Suprapubic skin (tissue), 4 donors: ENCODE measurements around the gene MN1. TPM values are rescaled to one million over a fixed set of nuclear protein-coding genes. Genes with fewer than 3 reads are reported as not detected.

Source experiments
- DNase-seq, 2 donors: peaks; one replicate each; pipeline ENCODE4 v3.0.0-alpha.2; 2019; ENCODE audit warnings: low spot score in 2 of 2
- H3K27ac ChIP-seq: fragments of 200-600 bp; sonication (generic); one replicate; pipeline ENCODE4 v1.5.1; 2019
- H3K27me3 ChIP-seq: fragments of 200-600 bp; sonication (generic); one replicate; pipeline ENCODE4 v1.5.1; 2019
- H3K36me3 ChIP-seq: fragments of 200-600 bp; sonication (generic); one replicate; pipeline ENCODE4 v1.5.1; 2019
- H3K4me1 ChIP-seq: fragments of 200-600 bp; sonication (generic); one replicate; pipeline ENCODE4 v1.5.1; 2019
- H3K4me3 ChIP-seq: fragments of 200-600 bp; sonication (generic); one replicate; pipeline ENCODE4 v1.5.1; 2019; ENCODE audit warnings: mild to moderate bottlenecking
- H3K9me3 ChIP-seq: fragments of 200-600 bp; sonication (generic); one replicate; pipeline ENCODE4 v1.5.1; 2019
- EP300 ChIP-seq: sonication (generic); formaldehyde crosslinking; IDR thresholded peaks from one replicate; pipeline ENCODE4 v1.6.1; 2017; ENCODE audit warnings: antibody characterized with exemption
- POLR2A ChIP-seq, 2 donors: fragments of 450-650 bp; IDR thresholded peaks; one replicate each; pipeline ENCODE4 v1.6.1; 2017; ENCODE audit warnings: antibody characterized with exemption in 2 of 2, mild to moderate bottlenecking in 2 of 2, moderate library complexity in 2 of 2
- POLR2AphosphoS5 ChIP-seq, 3 donors: sonication (generic); formaldehyde crosslinking; IDR thresholded peaks; one replicate each; pipeline ENCODE4 v1.6.1; 2017; ENCODE audit warnings: antibody characterized with exemption in 3 of 3
- WGBS: methylation state at CpG from one replicate; pipeline ENCODE4 v1.1.5; 2018; 5-methylcytosine and 5-hydroxymethylcytosine counted together
- total RNA-seq, 4 donors: library from RNA; depleted of rRNA; stranded (reverse); fragments of >200 nt; gene quantifications; one replicate each; pipeline ENCODE4 v1.1.0, GENCODE V29; 2016
- TF ChIP-seq, protein P1 (sequence below), 2 donors: fragments of 200-600 bp in 1 of 2; fragments of 450-650 bp in 1 of 2; sonication (generic) in 1 of 2; IDR thresholded peaks; one replicate each; pipeline ENCODE4 v1.5.1; 2016 to 2019; ENCODE audit warnings: antibody characterized with exemption in 2 of 2, mild to moderate bottlenecking in 1 of 2, moderate library complexity in 1 of 2

Gene MN1
- total RNA-seq, 4 donors from 2014 or later: 1.7 to 6.5 (median 4.1) TPM

DNA sequence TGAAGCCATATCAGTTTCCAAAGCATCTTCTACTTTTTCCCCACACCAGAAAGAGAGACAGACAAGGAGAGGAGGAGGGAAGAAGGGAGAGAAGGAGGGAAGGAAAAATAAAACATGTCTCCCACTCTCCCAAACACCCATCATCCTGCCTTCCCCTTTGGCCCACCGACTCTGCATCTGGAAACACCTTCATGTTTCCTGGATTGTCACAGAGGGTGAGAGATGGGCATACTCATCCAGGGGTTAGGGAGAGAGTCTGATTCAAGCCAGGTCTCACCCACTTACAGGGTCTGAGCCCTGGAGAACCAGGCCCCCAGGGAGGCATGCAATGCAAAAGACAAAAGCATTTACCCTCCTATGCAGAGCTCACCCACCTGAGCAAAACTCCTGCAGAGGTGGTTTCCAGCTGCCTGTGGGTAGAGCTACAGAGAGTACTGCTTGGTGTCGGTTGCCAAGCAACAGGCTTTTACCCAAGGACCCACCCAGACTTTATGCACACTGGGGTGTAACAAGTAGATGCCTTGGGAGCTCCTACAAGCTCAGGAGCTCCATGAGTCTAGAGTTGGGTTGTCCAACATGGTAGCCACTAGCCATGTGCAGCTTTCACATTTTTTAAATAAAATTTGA lies 33.4 kb downstream of the MN1 start:
- WGBS: 63% methylated on average over 1 of the region's 2 CpGs
- Histone ChIP-seq H3K27me3 (no peaks in the 10 kb centered on the region), H3K36me3 (no peaks in the 10 kb centered on the region), H3K4me3 (no peak overlapping the region), H3K9me3 (no peaks in the 10 kb centered on the region), H3K4me1 (no peaks in the 10 kb centered on the region), H3K27ac (no peak overlapping the region)
- TF ChIP-seq EP300 (no peak), POLR2A (IDR thresholded peaks at IDR 0.05) (no peak), POLR2AphosphoS5 (IDR thresholded peaks at IDR 0.05) (no peak)
- TF ChIP-seq, protein P1, sequence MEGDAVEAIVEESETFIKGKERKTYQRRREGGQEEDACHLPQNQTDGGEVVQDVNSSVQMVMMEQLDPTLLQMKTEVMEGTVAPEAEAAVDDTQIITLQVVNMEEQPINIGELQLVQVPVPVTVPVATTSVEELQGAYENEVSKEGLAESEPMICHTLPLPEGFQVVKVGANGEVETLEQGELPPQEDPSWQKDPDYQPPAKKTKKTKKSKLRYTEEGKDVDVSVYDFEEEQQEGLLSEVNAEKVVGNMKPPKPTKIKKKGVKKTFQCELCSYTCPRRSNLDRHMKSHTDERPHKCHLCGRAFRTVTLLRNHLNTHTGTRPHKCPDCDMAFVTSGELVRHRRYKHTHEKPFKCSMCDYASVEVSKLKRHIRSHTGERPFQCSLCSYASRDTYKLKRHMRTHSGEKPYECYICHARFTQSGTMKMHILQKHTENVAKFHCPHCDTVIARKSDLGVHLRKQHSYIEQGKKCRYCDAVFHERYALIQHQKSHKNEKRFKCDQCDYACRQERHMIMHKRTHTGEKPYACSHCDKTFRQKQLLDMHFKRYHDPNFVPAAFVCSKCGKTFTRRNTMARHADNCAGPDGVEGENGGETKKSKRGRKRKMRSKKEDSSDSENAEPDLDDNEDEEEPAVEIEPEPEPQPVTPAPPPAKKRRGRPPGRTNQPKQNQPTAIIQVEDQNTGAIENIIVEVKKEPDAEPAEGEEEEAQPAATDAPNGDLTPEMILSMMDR (IDR thresholded peaks at IDR 0.05): no peak
- no peak for DNase-seq

DNA sequence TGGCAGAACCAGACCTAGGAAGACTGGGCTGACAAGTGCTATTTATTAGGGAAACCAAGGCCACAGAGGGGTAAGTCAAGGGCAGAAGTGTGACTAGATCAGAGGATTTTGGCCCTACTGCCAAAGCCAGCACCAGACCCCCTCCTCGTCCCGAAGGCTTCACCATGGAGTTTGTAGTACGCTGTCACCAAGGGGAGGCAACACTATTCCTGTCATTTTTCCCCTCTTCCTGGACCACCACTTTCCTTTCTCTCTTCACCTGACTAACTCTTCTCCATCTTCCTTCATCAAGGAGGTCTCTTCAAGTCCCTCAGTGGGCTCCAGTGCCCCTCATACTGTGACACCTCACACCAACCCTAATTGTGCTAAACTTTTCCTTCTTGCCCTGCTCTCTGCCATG lies 34.9 kb downstream of the MN1 start:
- Histone ChIP-seq H3K27ac (no peak overlapping the region), H3K9me3 (no peaks in the 10 kb centered on the region), H3K36me3 (no peaks in the 10 kb centered on the region), H3K27me3 (no peaks in the 10 kb centered on the region), H3K4me1 (no peaks in the 10 kb centered on the region), H3K4me3 (no peak overlapping the region)
- DNase-seq: no peak
- no peak for TF ChIP-seq POLR2AphosphoS5 (IDR thresholded peaks at IDR 0.05)
- TF ChIP-seq, protein P1 (IDR thresholded peaks at IDR 0.05): no peak
- WGBS: 92% methylated on average over 3 of the region's 3 CpGs

DNA sequence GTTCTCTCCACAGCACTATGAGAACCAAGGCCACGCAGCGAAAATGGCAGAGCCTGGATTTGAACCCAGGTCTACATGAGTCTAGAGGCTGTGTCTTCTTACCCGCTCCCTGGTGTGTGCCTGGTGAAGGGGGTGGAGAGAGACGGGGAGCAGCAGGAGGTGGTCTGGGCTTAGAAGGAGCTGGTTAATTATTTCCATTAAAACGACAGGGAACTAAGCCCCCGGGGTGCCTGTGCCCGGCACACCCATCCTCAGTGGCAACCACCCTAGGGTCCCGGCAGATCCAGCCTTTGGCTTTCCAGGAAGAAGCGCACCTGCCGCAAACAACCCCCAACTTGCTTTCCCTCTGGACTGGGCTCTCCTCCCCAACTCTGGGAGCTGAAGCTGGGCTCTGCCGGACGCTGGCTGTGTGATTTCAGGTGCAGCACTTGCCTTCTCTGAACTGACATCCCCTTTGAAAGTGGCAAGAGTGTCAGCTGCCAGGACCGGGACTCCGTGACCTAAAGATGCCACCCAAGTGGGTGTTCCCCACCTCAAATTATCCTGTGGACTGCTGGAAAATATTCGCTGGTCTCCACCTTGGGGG lies 35.8 kb downstream of the MN1 start:
- Histone ChIP-seq H3K27ac (no peak overlapping the region), H3K36me3 (no peaks in the 10 kb centered on the region), H3K4me3 (no peak overlapping the region), H3K4me1 (no peaks in the 10 kb centered on the region), H3K27me3 (no peaks in the 10 kb centered on the region), H3K9me3 (no peaks in the 10 kb centered on the region)
- DNase-seq: no peak
- TF ChIP-seq POLR2A (IDR thresholded peaks at IDR 0.05) (no peak), EP300 (no peak), POLR2AphosphoS5 (IDR thresholded peaks at IDR 0.05) (no peak)
- TF ChIP-seq, protein P1 (IDR thresholded peaks at IDR 0.05): no peak
- WGBS: 95% methylated on average over 7 of the region's 15 CpGs

- no peaks in the 10 kb centered on the region for H3K36me3 ChIP-seq
- H3K4me3 ChIP-seq: no peak overlapping the region
- H3K4me1 ChIP-seq: no peaks in the 10 kb centered on the region
- 94% methylated on average over 3 of the region's 3 CpGs for WGBS
- no peaks in the 10 kb centered on the region for H3K9me3 ChIP-seq
- H3K27ac ChIP-seq: no peak overlapping the region
- no peaks in the 10 kb centered on the region for H3K27me3 ChIP-seq
- TF ChIP-seq POLR2AphosphoS5 (IDR thresholded peaks at IDR 0.05) (no peak), EP300 (no peak), POLR2A (IDR thresholded peaks at IDR 0.05) (no peak)
- TF ChIP-seq, protein P1 (IDR thresholded peaks at IDR 0.05): no peak
- no peak for DNase-seq
Observed at GRCh38 chr22:27764722-27765236, 36.8 kb downstream of the MN1 start.

- Histone ChIP-seq H3K27ac (no peak overlapping the region), H3K4me3 (no peak overlapping the region), H3K36me3 (no peaks in the 10 kb centered on the region), H3K9me3 (no peaks in the 10 kb centered on the region), H3K27me3 (no peaks in the 10 kb centered on the region), H3K4me1 (no peaks in the 10 kb centered on the region)
- no peak for DNase-seq
- 90% methylated on average over 4 of the region's 15 CpGs for WGBS
- TF ChIP-seq POLR2A (IDR thresholded peaks at IDR 0.05): no peak
- TF ChIP-seq, protein P1 (IDR thresholded peaks at IDR 0.05): no peak
- TF ChIP-seq EP300: no peak
- TF ChIP-seq POLR2AphosphoS5 (IDR thresholded peaks at IDR 0.05): no peak
Observed at GRCh38 chr22:27761665-27762064, 39.9 kb downstream of the MN1 start.
